ENCODE results near the gene PDCD2L. TPM values are rescaled to one million over a fixed set of nuclear protein-coding genes. Genes with fewer than 3 reads are reported as not detected.
A peak's percentile ranks its signal among the peaks of the same experiment; 100 is the strongest.

The PDCD2L gene
- total RNA-seq, 4 donors from 2014 or later: 8.6 to 14.8 (median 12.5) TPM

DNA sequence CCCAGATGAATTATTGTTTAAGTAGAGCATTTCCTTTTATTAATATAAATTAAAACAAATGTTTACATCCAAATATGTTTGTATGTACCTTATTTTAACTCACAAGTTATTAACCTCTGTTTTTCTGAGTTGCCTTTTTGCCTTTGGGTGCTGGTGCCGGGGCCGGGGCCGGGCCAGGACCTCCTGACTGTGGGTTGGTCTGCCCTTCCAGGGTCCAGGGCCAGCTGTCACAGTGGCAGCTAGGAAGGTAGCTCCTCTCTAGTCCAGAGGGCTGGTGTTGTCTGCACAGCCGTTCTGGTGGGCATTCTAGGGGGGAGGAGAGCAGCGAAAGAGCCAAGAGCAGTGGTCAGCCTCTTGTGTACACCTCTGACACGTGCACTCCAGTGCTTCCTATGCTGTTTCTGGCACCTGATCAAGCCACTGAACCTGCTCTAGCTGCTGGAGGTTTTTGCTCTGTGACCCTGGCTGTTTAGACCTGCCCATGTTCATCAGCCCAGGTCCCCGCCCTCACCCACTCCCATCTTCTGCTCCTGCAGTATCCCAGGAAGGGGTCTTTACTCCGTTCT, 22.0 kb downstream of the PDCD2L start:
- H3K4me3 ChIP-seq: no peak overlapping the region
- H3K9me3 ChIP-seq: no peaks in the 10 kb centered on the region
- no peaks in the 10 kb centered on the region for H3K27me3 ChIP-seq
- H3K27ac ChIP-seq (replicated peaks in 1 of 4): no peak overlapping the region
- no peak for TF ChIP-seq EP300 (IDR thresholded peaks at IDR 0.05)
- no peak for TF ChIP-seq CTCF (IDR thresholded peaks at IDR 0.05)
- TF ChIP-seq POLR2A (IDR thresholded peaks at IDR 0.05; ENCODE audit: low read depth): no peak
- no peak for TF ChIP-seq POLR2AphosphoS5 (IDR thresholded peaks at IDR 0.05)
- H3K36me3 ChIP-seq: peaks cover 11 to 42% (median 13%) of the 10 kb centered on the region in 4 donors
- 95% methylated on average over 6 of the region's 8 CpGs for WGBS
- intact Hi-C loops (cut with DNase I): no loop called here
- DNase-seq (ENCODE audit: extremely low spot score): no peak
- H3K4me1 ChIP-seq: peaks cover 20 to 31% (median 28%) of the 10 kb centered on the region in 4 donors

- Histone ChIP-seq H3K27me3 (no peaks in the 10 kb centered on the region), H3K4me1 (peaks cover 32 to 54% (median 48%) of the 10 kb centered on the region in 4 donors), H3K9me3 (no peaks in the 10 kb centered on the region), H3K4me3 (peak overlapping the region; percentile 76 to 92 (median 88)), H3K36me3 (peaks cover 0 to 30% (median 10%) of the 10 kb centered on the region in 4 donors), H3K27ac (replicated peaks in 1 of 4) (peak overlapping the region; percentile 85 to 94 (median 92))
- intact Hi-C loops (cut with DNase I): no loop called here
- TF ChIP-seq EP300 (IDR thresholded peaks at IDR 0.05) (no peak), POLR2A (IDR thresholded peaks at IDR 0.05; ENCODE audit: low read depth) (no peak), POLR2AphosphoS5 (IDR thresholded peaks at IDR 0.05) (peak; percentile 25 to 45)
- DNase-seq (ENCODE audit: extremely low spot score): no peak
- WGBS: 0% methylated on average over 28 of the region's 68 CpGs
These were observed 24.5 kb downstream of the PDCD2L start for GRCh38 chr19:34428549-34429285.

DNA sequence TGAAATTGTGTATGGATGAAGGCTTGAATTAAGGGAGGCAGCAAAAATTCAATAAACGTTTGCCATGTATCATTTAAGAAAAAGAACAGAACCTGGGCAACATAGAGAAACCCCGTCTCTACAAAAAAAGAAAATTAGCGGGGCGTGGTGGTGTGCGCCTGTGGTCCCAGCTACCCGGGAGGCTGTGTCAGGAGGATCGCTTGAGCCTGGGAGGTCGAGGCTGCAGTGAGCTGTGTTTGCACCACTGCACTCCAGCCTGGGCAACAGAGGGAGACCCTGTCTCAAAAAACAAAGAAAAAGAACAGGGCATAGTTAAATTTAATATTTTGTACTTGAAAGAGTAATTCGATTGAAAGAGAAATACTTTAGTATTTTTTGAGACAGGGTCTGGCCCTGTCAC, 25.4 kb downstream of the PDCD2L start:
- no peak for DNase-seq (ENCODE audit: extremely low spot score)
- 78% methylated on average over 9 of the region's 9 CpGs for WGBS
- no peaks in the 10 kb centered on the region for H3K9me3 ChIP-seq
- peak overlapping the region in 3 of 4 donors; percentile 85 to 93 (median 91) for H3K27ac ChIP-seq (replicated peaks in 1 of 4)
- intact Hi-C loops (cut with DNase I): no loop called here
- peaks cover 32 to 61% (median 51%) of the 10 kb centered on the region in 4 donors for H3K4me1 ChIP-seq
- TF ChIP-seq POLR2AphosphoS5 (IDR thresholded peaks at IDR 0.05): no peak
- no peak for TF ChIP-seq CTCF (IDR thresholded peaks at IDR 0.05)
- no peak for TF ChIP-seq POLR2A (IDR thresholded peaks at IDR 0.05; ENCODE audit: low read depth)
- no peak for TF ChIP-seq EP300 (IDR thresholded peaks at IDR 0.05)
- peak overlapping the region; percentile 76 to 92 (median 88) for H3K4me3 ChIP-seq
- H3K27me3 ChIP-seq: no peaks in the 10 kb centered on the region
- peaks cover 0 to 30% (median 18%) of the 10 kb centered on the region in 4 donors for H3K36me3 ChIP-seq

- intact Hi-C loops (cut with DNase I): loop anchor here (5.0 kb wide), 1 partner anchor 66 kb away; no protein-coding TSS in a partner anchor
- Histone ChIP-seq H3K4me1 (peaks cover 32 to 61% (median 51%) of the 10 kb centered on the region in 4 donors), H3K4me3 (peak overlapping the region in 2 of 4 donors; percentile 76 to 91), H3K27ac (replicated peaks in 1 of 4) (peak overlapping the region; percentile 10 to 91 (median 28)), H3K9me3 (no peaks in the 10 kb centered on the region), H3K27me3 (no peaks in the 10 kb centered on the region), H3K36me3 (peaks cover 13 to 39% (median 32%) of the 10 kb centered on the region in 4 donors)
- WGBS: 33% methylated on average over 6 of the region's 6 CpGs
- TF ChIP-seq POLR2A (IDR thresholded peaks at IDR 0.05; ENCODE audit: low read depth): no peak
- TF ChIP-seq POLR2AphosphoS5 (IDR thresholded peaks at IDR 0.05): no peak
- peak; percentile 41 to 62 (median 55) for TF ChIP-seq CTCF (IDR thresholded peaks at IDR 0.05)
- DNase-seq (ENCODE audit: extremely low spot score): no peak
These were observed 26.8 kb downstream of the PDCD2L start for GRCh38 chr19:34430738-34431625.

All from esophagus muscularis mucosa (tissue), 4 donors.